IMR-90 (cell line): ENCODE measurements around the gene SSNA1. TPM values are rescaled to one million over a fixed set of nuclear protein-coding genes. Genes with fewer than 3 reads are reported as not detected.

Source experiments
- ATAC-seq: fragments of 200-7000 bp; cut with Tn5 transposase; 2 replicates; pipeline ENCODE4 v1.9.1; 2020; ENCODE audit warnings: low read depth, mild to moderate bottlenecking, moderate library complexity
- BruUV-seq: library from RNA; stranded (reverse); fragments of 400-500 nt; replicated peaks from 2 replicates; lab custom pipeline; 2021; lab: Mats Ljungman, UMichigan
- CTCF ChIA-PET: fragments of 300-600 bp; formaldehyde crosslinking; extraction: SDS; loops from one replicate; lab custom pipeline; 2021; ENCODE audit warnings: antibody characterized with exemption; lab: Yijun Ruan, JAX
- POLR2A ChIA-PET: fragments of 300-600 bp; sonication (Branson Sonifier 250); formaldehyde crosslinking; loops from one replicate; lab custom pipeline; 2022; ENCODE audit warnings: antibody characterized with exemption; ENCODE audit not compliant: unreplicated experiment; lab: Charles Lee
- DNase-seq: peaks from one replicate; pipeline ENCODE4 v3.0.0; 2013
- H2AFZ ChIP-seq: replicated peaks from 2 replicates; pipeline ENCODE3; 2013; ENCODE audit warnings: low read length, mild to moderate bottlenecking; ENCODE audit not compliant: poor library complexity
- H2AK5ac ChIP-seq: 2 replicates; pipeline ENCODE4 v1.6.1; 2013; ENCODE audit warnings: low read depth, low read length, inconsistent platforms
- H2AK9ac ChIP-seq: replicated peaks from 2 replicates; pipeline ENCODE3; 2013; ENCODE audit warnings: mild to moderate bottlenecking, low read depth, low read length, moderate library complexity; ENCODE audit not compliant: poor library complexity
- H2BK120ac ChIP-seq: 2 replicates; pipeline ENCODE4 v1.6.1; 2013; ENCODE audit warnings: low read depth, low read length, inconsistent platforms
- H2BK15ac ChIP-seq: 3 replicates; pipeline ENCODE4 v1.6.1; 2013; ENCODE audit warnings: low read depth, low read length, inconsistent platforms
- H2BK20ac ChIP-seq: 2 replicates; pipeline ENCODE4 v1.6.1; 2013; ENCODE audit warnings: low read depth, mild to moderate bottlenecking, inconsistent platforms, low read length, moderate library complexity
- H2BK5ac ChIP-seq: 2 replicates; pipeline ENCODE4 v1.6.1; 2013; ENCODE audit warnings: mild to moderate bottlenecking, low read depth, low read length, inconsistent platforms; ENCODE audit not compliant: poor library complexity, severe bottlenecking
- H3K14ac ChIP-seq: replicated peaks from 2 replicates; pipeline ENCODE4 v1.6.1; 2013; ENCODE audit warnings: low read depth, low read length, inconsistent platforms
- H3K18ac ChIP-seq: 2 replicates; pipeline ENCODE4 v1.6.1; 2013; ENCODE audit warnings: low read depth, low read length, control low read depth
- H3K23ac ChIP-seq: 2 replicates; pipeline ENCODE4 v1.6.1; 2013; ENCODE audit warnings: low read depth, low read length, inconsistent platforms
- H3K27ac ChIP-seq: 2 replicates; pipeline ENCODE4 v1.5.1; 2013; ENCODE audit warnings: mild to moderate bottlenecking, control low read depth, low read length; ENCODE audit not compliant: insufficient read depth
- H3K27me3 ChIP-seq: 2 replicates; pipeline ENCODE4 v1.6.1; 2013; ENCODE audit warnings: low read length; ENCODE audit not compliant: control insufficient read depth, insufficient read depth
- H3K36me3 ChIP-seq: 2 replicates; pipeline ENCODE4 v1.6.1; 2013; ENCODE audit warnings: low read length, mixed read lengths; ENCODE audit not compliant: control insufficient read depth, insufficient read depth
- H3K4ac ChIP-seq: 2 replicates; pipeline ENCODE4 v1.6.1; 2013; ENCODE audit warnings: low read depth, low read length, inconsistent platforms
- H3K4me1 ChIP-seq: 2 replicates; pipeline ENCODE4 v1.6.1; 2013; ENCODE audit warnings: low read length, mixed read lengths; ENCODE audit not compliant: control insufficient read depth, insufficient read depth
- H3K4me2 ChIP-seq: 2 replicates; pipeline ENCODE4 v1.6.1; 2013; ENCODE audit warnings: low read depth, mild to moderate bottlenecking, control low read depth, low read length, moderate library complexity
- H3K4me3 ChIP-seq: 2 replicates; pipeline ENCODE4 v1.5.1; 2013; ENCODE audit warnings: low read depth, mild to moderate bottlenecking, control low read depth, low read length, moderate library complexity; ENCODE audit not compliant: insufficient read depth
- H3K56ac ChIP-seq: 2 replicates; pipeline ENCODE4 v1.6.1; 2013; ENCODE audit warnings: low read length, inconsistent platforms; ENCODE audit not compliant: insufficient read depth; ENCODE audit errors: extremely low read depth
- H3K79me1 ChIP-seq, 2 experiments: 2 replicates each; pipeline ENCODE4 v1.6.1; 2013; ENCODE audit warnings: low read length in 2 of 2, inconsistent platforms in 1 of 2, low read depth in 1 of 2
- H3K9ac ChIP-seq: 2 replicates; pipeline ENCODE4 v1.6.1; 2013; ENCODE audit warnings: low read depth, low read length, control low read depth
- H3K9me1 ChIP-seq: 2 replicates; pipeline ENCODE4 v1.6.1; 2013; ENCODE audit warnings: low read length, inconsistent platforms; ENCODE audit not compliant: insufficient read depth
- H3K9me3 ChIP-seq: 2 replicates; pipeline ENCODE4 v1.6.1; 2013; ENCODE audit warnings: low read length; ENCODE audit not compliant: control insufficient read depth, insufficient read depth
- H4K20me1 ChIP-seq: 2 replicates; pipeline ENCODE4 v1.6.1; 2013; ENCODE audit warnings: low read length, inconsistent platforms; ENCODE audit not compliant: insufficient read depth
- H4K5ac ChIP-seq: 2 replicates; pipeline ENCODE4 v1.6.1; 2013; ENCODE audit warnings: mild to moderate bottlenecking, low read depth, low read length, control low read depth
- H4K8ac ChIP-seq, 2 experiments: 2 replicates each; pipeline ENCODE4 v1.6.1; 2013; ENCODE audit warnings: low read depth in 2 of 2, low read length in 2 of 2, control low read depth in 1 of 2, inconsistent platforms in 1 of 2
- H4K91ac ChIP-seq: 2 replicates; pipeline ENCODE4 v1.6.1; 2013; ENCODE audit warnings: low read depth, low read length, inconsistent platforms; ENCODE audit not compliant: insufficient read depth
- CTCF ChIP-seq: conservative IDR thresholded peaks from 2 replicates; pipeline ENCODE4 v1.5.1; 2012; ENCODE audit warnings: mild to moderate bottlenecking, low read depth, low read length, improper control_type of control experiment
- RAD21 ChIP-seq: IDR thresholded peaks from 2 replicates; pipeline ENCODE4 v1.6.1; 2012; ENCODE audit warnings: low read length, improper control_type of control experiment
- USF2 ChIP-seq: fragments of 150-350 bp; IDR thresholded peaks from 2 replicates; pipeline ENCODE4 v1.6.1; 2017; ENCODE audit warnings: mild to moderate bottlenecking, antibody characterized with exemption, low read length, low read depth
- WGBS, 2 experiments: methylation state at CpG; one replicate each; pipeline versions ENCODE4 v1.1.5 to v1.1.7; 2013; ENCODE audit warnings: missing lambda C conversion rate in 2 of 2; ENCODE audit not compliant: insufficient read length in 1 of 2; ENCODE audit errors: extremely low coverage in 2 of 2; 5-methylcytosine and 5-hydroxymethylcytosine counted together
- dilution Hi-C: fragments of 300-500 bp; cut with HindIII; formaldehyde crosslinking; loops from one replicate; pipeline ENCODE4 v1.14.3; 2018; ENCODE audit warnings: low sequenced_read_pairs; ENCODE audit not compliant: unreplicated experiment
- in situ Hi-C: fragments of 300-500 bp; cut with MboI; formaldehyde crosslinking; loops from 3 replicates; pipeline ENCODE4 v1.14.3; 2019; ENCODE audit warnings: low sequenced_read_pairs, inconsistent platforms, mixed read lengths
- intact Hi-C: fragments of 100-400 bp; cut with micrococcal nuclease; formaldehyde crosslinking; loops from 2 replicates; pipeline ENCODE4 v1.10.0; 2022
- polyA plus RNA-seq, 3 experiments: library from polyadenylated mRNA; depleted of rRNA; stranded (reverse); fragments of >200 nt; gene quantifications; 2 replicates each; pipeline ENCODE4 v1.2.3, GENCODE V29; 2012; ENCODE audit warnings: low replicate concordance in 1 of 3
- total RNA-seq: library from RNA; depleted of rRNA; stranded (reverse); fragments of >200 nt; gene quantifications from 2 replicates; pipeline ENCODE4 v1.2.3, GENCODE V29; 2012

SSNA1 gene
- total and polyA plus RNA-seq, 2 of the 4 experiments (the other 2 are of a cell fraction): 55.7 to 86.7 TPM

DNA sequence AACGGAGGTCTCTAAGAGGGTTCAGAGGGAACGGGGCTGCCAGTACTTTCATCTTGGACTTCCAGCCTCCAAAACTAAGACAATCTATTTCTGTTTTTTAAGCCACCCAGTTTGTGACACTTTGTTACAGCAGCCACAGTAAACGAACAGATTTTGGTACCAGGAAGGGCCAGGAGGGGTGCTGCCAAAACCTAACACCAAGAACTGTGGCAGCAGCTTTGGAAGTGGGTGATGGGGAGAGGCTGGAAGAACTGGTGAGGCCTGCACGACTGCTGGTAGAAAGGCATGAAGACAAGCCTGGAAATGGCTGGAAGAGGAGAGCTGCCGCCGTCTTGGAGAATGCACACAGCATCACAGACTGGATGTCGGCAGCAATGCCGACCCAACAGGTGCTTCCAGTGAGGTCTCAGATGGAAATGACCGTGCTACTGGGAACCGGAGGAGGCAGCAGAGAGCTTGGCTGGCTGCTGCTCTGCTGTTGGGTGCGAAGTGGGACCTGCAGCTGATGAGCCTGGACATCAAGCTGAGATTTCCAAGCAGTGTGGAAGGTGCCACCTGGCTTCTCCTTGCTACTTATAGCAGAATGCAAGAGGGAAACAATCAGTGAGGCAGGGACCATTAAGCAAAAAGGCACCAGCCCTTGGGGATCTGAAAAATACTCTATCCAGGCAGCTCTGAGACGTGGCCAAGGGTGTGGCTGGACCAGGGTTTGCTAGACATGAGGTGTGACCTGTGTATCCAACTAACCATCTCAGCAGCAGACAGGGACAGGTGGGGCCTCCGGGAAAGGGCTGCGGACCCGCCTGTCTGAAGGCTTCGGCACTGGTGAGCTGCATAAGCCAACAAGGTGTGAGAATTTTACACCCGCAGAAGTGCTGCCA is 11.9 kb upstream of the SSNA1 start:
- Histone ChIP-seq H2AK9ac (no peak overlapping the region), H3K79me1 (no peaks in the 10 kb centered on the region), H3K14ac (no peak overlapping the region), H4K5ac (no peak overlapping the region), H4K20me1 (no peaks in the 10 kb centered on the region; the same call in 1 of the 2 replicates), H3K56ac (no peak overlapping the region), H3K9me3 (no peaks in the 10 kb centered on the region), H2BK120ac (no peak overlapping the region), H3K27ac (no peak overlapping the region), H3K27me3 (peaks cover 8% of the 10 kb centered on the region; the same call in 1 of the 2 replicates), H4K91ac (no peak overlapping the region), H2BK15ac (no peak overlapping the region), H2AFZ (no peak overlapping the region), H3K4me2 (no peak overlapping the region), H3K4ac (no peak overlapping the region), H3K4me3 (no peak overlapping the region), H2BK5ac (no peak overlapping the region), H3K23ac (no peak overlapping the region), H3K18ac (no peak overlapping the region), H4K8ac (no peak overlapping the region), H3K4me1 (no peaks in the 10 kb centered on the region; the same call in 1 of the 2 replicates), H2BK20ac (no peak overlapping the region), H3K36me3 (peaks cover 37% of the 10 kb centered on the region), H3K9me1 (0 out of 2 replicates have a peak, but pooled peaks cover 2% of the 10 kb centered on the region), H2AK5ac (no peak overlapping the region), H3K9ac (no peak overlapping the region)
- peak; percentile 76 for ATAC-seq
- POLR2A ChIA-PET: no interaction called here
- WGBS, 2 experiments: 64% methylated on average over 11 of the region's 17 CpGs; no CpG with 5 or more reads in 1 of the 2 experiments
- in situ Hi-C loops (no loop called here), intact Hi-C loops (no loop called here), dilution Hi-C loops (no loop called here)
- DNase-seq: peak; percentile 17
- BruUV-seq: no TSS peak
- peak; percentile 35; the same call in 1 of the 2 replicates for TF ChIP-seq RAD21
- peak; percentile 47 for TF ChIP-seq CTCF
- TF ChIP-seq USF2: no peak
- CTCF ChIA-PET: no interaction called here
